Activated B cell treated with CpG ODN at 0.5 μM for 24 hours (primary cell): ENCODE data around the gene NFKBIL1. TPM values are rescaled to one million over a fixed set of nuclear protein-coding genes. Genes with fewer than 3 reads are reported as not detected.

Source experiments
- ATAC-seq: fragments of 200-7000 bp; cut with Tn5 transposase; one replicate; pipeline ENCODE4 v1.10.0; 2021; ENCODE audit warnings: low read depth, mild to moderate bottlenecking, moderate library complexity
- CTCF ChIA-PET: fragments of 350-600 bp; sonication (Branson Sonifier 250); formaldehyde crosslinking; loops from one replicate; lab custom pipeline; 2021; ENCODE audit warnings: antibody characterized with exemption; lab: Charles Lee
- POLR2A ChIA-PET: fragments of 350-600 bp; sonication (Branson Sonifier 250); formaldehyde crosslinking; loops from one replicate; lab custom pipeline; 2021; ENCODE audit warnings: antibody characterized with exemption; lab: Charles Lee
- DNase-seq: peaks from one replicate; pipeline ENCODE4 v3.0.0; 2022
- H3K27ac Mint-ChIP-seq: one replicate; pipeline ENCODE4 v1.8.0; 2020; ENCODE audit warnings: mixed read lengths
- H3K27me3 Mint-ChIP-seq: one replicate; pipeline ENCODE4 v1.8.0; 2021; ENCODE audit warnings: mixed read lengths
- H3K36me3 Mint-ChIP-seq: one replicate; pipeline ENCODE4 v1.8.0; 2021; ENCODE audit warnings: low read depth, mixed read lengths
- H3K4me1 Mint-ChIP-seq: one replicate; pipeline ENCODE4 v1.8.0; 2021; ENCODE audit warnings: mixed read lengths
- H3K4me3 Mint-ChIP-seq: one replicate; pipeline ENCODE4 v1.8.0; 2020; ENCODE audit warnings: mild to moderate bottlenecking, mixed read lengths
- H3K9me3 Mint-ChIP-seq: one replicate; pipeline ENCODE4 v1.8.0; 2020; ENCODE audit warnings: mixed read lengths
- CTCF ChIP-seq: fragments of 200-600 bp; IDR thresholded peaks from one replicate; pipeline ENCODE4 v1.8.0; 2022; ENCODE audit warnings: antibody characterized with exemption, mild to moderate bottlenecking
- intact Hi-C: fragments of 100-400 bp; cut with micrococcal nuclease; formaldehyde crosslinking; loops from one replicate; pipeline ENCODE4 v1.15.1; 2024
- total RNA-seq: library from RNA; stranded (reverse); gene quantifications from 2 replicates; pipeline ENCODE4 v1.2.3, GENCODE V29; 2022

The NFKBIL1 gene
- total RNA-seq, 1 donor from 2014 or later, result 16.7 TPM

GRCh38 chr6:31510007-31510406 is 37.4 kb upstream of the NFKBIL1 start:
- CTCF ChIA-PET, result no interaction called here
- Mint-ChIP-seq H3K27ac (no peak overlapping the region), H3K9me3 (no peaks in the 10 kb centered on the region), H3K27me3 (no peaks in the 10 kb centered on the region), H3K36me3 (peaks cover 61% of the 10 kb centered on the region), H3K4me3 (no peak overlapping the region), H3K4me1 (peaks cover 4% of the 10 kb centered on the region)
- intact Hi-C loops, result no loop called here
- POLR2A ChIA-PET, result interaction anchor here (0.6 kb wide), 1 partner anchor 11 kb away, joined by 3 read pairs; no protein-coding TSS in a partner anchor
- no peak for DNase-seq
- no peak for ATAC-seq
- no peak for TF ChIP-seq CTCF

- DNase-seq (no peak), ATAC-seq (no peak)
- no peaks in the 10 kb centered on the region for H3K27me3 Mint-ChIP-seq
- no peak for TF ChIP-seq CTCF
- intact Hi-C loops, result no loop called here
- POLR2A ChIA-PET, result interaction anchor here (0.6 to 0.7 kb wide), 2 partner anchors 18 to 438 kb away, joined by 3 read pairs; no protein-coding TSS in a partner anchor
- CTCF ChIA-PET, result no interaction called here
- no peak overlapping the region for H3K27ac Mint-ChIP-seq
- peaks cover 26% of the 10 kb centered on the region for H3K36me3 Mint-ChIP-seq
- H3K9me3 Mint-ChIP-seq, result no peaks in the 10 kb centered on the region
- no peaks in the 10 kb centered on the region for H3K4me1 Mint-ChIP-seq
- no peak overlapping the region for H3K4me3 Mint-ChIP-seq
Measured at GRCh38 chr6:31513456-31514165, 33.8 kb upstream of the NFKBIL1 start.

GRCh38 chr6:31521835-31522234 is 25.6 kb upstream of the NFKBIL1 start:
- peaks cover 4% of the 10 kb centered on the region for H3K27me3 Mint-ChIP-seq
- no peak for ATAC-seq
- H3K4me3 Mint-ChIP-seq, result no peak overlapping the region
- CTCF ChIA-PET, result no interaction called here
- H3K4me1 Mint-ChIP-seq, result no peaks in the 10 kb centered on the region
- TF ChIP-seq CTCF, result no peak
- no peak overlapping the region for H3K27ac Mint-ChIP-seq
- no peaks in the 10 kb centered on the region for H3K9me3 Mint-ChIP-seq
- intact Hi-C loops, result no loop called here
- no peaks in the 10 kb centered on the region for H3K36me3 Mint-ChIP-seq
- no peak for DNase-seq
- POLR2A ChIA-PET, result no interaction called here

GRCh38 chr6:31525553-31525931 is 21.9 kb upstream of the NFKBIL1 start:
- ATAC-seq, result no peak
- Mint-ChIP-seq H3K9me3 (no peaks in the 10 kb centered on the region), H3K4me3 (no peak overlapping the region), H3K27me3 (no peaks in the 10 kb centered on the region), H3K4me1 (no peaks in the 10 kb centered on the region), H3K27ac (no peak overlapping the region), H3K36me3 (peaks cover 17% of the 10 kb centered on the region)
- ChIA-PET CTCF (no interaction called here), POLR2A (no interaction called here)
- DNase-seq, result no peak
- intact Hi-C loops, result no loop called here
- no peak for TF ChIP-seq CTCF

- Mint-ChIP-seq H3K36me3 (peaks cover 22% of the 10 kb centered on the region), H3K27ac (no peak overlapping the region), H3K27me3 (no peaks in the 10 kb centered on the region), H3K4me1 (no peaks in the 10 kb centered on the region), H3K9me3 (no peaks in the 10 kb centered on the region), H3K4me3 (no peak overlapping the region)
- DNase-seq (no peak), ATAC-seq (no peak)
- POLR2A ChIA-PET, result interaction anchor here (1.3 kb wide), 1 partner anchor 31 kb away, joined by 4 read pairs; no protein-coding TSS in a partner anchor
- TF ChIP-seq CTCF, result no peak
- intact Hi-C loops, result no loop called here
- CTCF ChIA-PET, result interaction anchor here (1.0 kb wide), 1 partner anchor 159 kb away, joined by 3 read pairs; no protein-coding TSS in a partner anchor
Measured at GRCh38 chr6:31525932-31526591, 21.3 kb upstream of the NFKBIL1 start.
